HG02763 (cell line): Measurements from ENCODE around the gene DTWD2.
"Not testable (repeated sequence)": the region's sequence is repeated elsewhere in the genome, so short reads cannot be mapped to it uniquely, and the experiment has no call there.

ENCODE experiments used
- ATAC-seq: cut with Tn5 transposase; IDR thresholded peaks from one replicate; pipeline ENCODE4 v1.9.1; 2021; ENCODE audit warnings: mild to moderate bottlenecking, moderate library complexity; ENCODE audit not compliant: unreplicated experiment

DTWD2 gene

GRCh38 chr5:118882666-118883065 lies 105.7 kb downstream of the DTWD2 start:
- no peak for ATAC-seq

GRCh38 chr5:118876852-118877251 lies 111.5 kb downstream of the DTWD2 start:
- ATAC-seq: not testable (repeated sequence)

GRCh38 chr5:118875131-118875530 lies 113.2 kb downstream of the DTWD2 start:
- no peak for ATAC-seq

- ATAC-seq: no peak
These were observed 114.9 kb downstream of the DTWD2 start for GRCh38 chr5:118873417-118873816.

GRCh38 chr5:118863345-118863744 lies 125.0 kb downstream of the DTWD2 start:
- no peak for ATAC-seq

GRCh38 chr5:118862596-118862995 lies 125.8 kb downstream of the DTWD2 start:
- ATAC-seq: no peak

GRCh38 chr5:118857700-118858099 lies 130.6 kb downstream of the DTWD2 start:
- no peak for ATAC-seq

GRCh38 chr5:118854819-118855218 lies 133.5 kb downstream of the DTWD2 start:
- no peak for ATAC-seq

- not testable (repeated sequence) for ATAC-seq
These were observed 136.6 kb downstream of the DTWD2 start for GRCh38 chr5:118851785-118852184.

GRCh38 chr5:118849507-118849906 lies 138.8 kb downstream of the DTWD2 start:
- not testable (repeated sequence) for ATAC-seq

GRCh38 chr5:118844351-118844750 lies 144.0 kb downstream of the DTWD2 start:
- no peak for ATAC-seq

- no peak for ATAC-seq
These were observed 153.6 kb downstream of the DTWD2 start for GRCh38 chr5:118834710-118835109.

- ATAC-seq: no peak
These were observed 155.4 kb downstream of the DTWD2 start for GRCh38 chr5:118832974-118833373.

GRCh38 chr5:118825226-118825625 lies 163.1 kb downstream of the DTWD2 start:
- no peak for ATAC-seq

GRCh38 chr5:118818604-118819003 lies 169.7 kb downstream of the DTWD2 start:
- no peak for ATAC-seq

GRCh38 chr5:118808441-118808840 lies 179.9 kb downstream of the DTWD2 start:
- ATAC-seq: no peak

- no peak for ATAC-seq
These were observed 181.8 kb downstream of the DTWD2 start for GRCh38 chr5:118806571-118806970.

- no peak for ATAC-seq
These were observed 186.0 kb downstream of the DTWD2 start for GRCh38 chr5:118802335-118802734.

GRCh38 chr5:118796081-118796480 lies 192.3 kb downstream of the DTWD2 start:
- ATAC-seq: no peak

- ATAC-seq: no peak
These were observed 194.1 kb downstream of the DTWD2 start for GRCh38 chr5:118794281-118794680.

- ATAC-seq: no peak
These were observed 194.7 kb downstream of the DTWD2 start for GRCh38 chr5:118793652-118794051.

- ATAC-seq: no peak
These were observed 195.3 kb downstream of the DTWD2 start for GRCh38 chr5:118793091-118793490.

GRCh38 chr5:118791926-118792734 lies 196.2 kb downstream of the DTWD2 start:
- peak; percentile 91 for ATAC-seq
